Endothelial cell of umbilical vein (primary cell): ENCODE results near the gene ANKMY1. TPM values are rescaled to one million over a fixed set of nuclear protein-coding genes. Genes with fewer than 3 reads are reported as not detected.

Source experiments
- BruUV-seq: library from RNA; stranded (reverse); fragments of 400-500 nt; replicated peaks from 2 replicates; lab custom pipeline; 2021; lab: Mats Ljungman, UMichigan
- CTCF ChIA-PET: fragments of 300-600, 350-600 bp; sonication (Branson Sonifier 250); formaldehyde crosslinking; loops from one replicate; lab custom pipeline; 2021; ENCODE audit warnings: antibody characterized with exemption, inconsistent platforms; lab: Charles Lee
- POLR2A ChIA-PET: fragments of 300-600, 350-600 bp; sonication (Branson Sonifier 250); formaldehyde crosslinking; loops from one replicate; lab custom pipeline; 2021; ENCODE audit warnings: antibody characterized with exemption, inconsistent platforms; lab: Charles Lee
- DNase-seq: peaks from one replicate; pipeline ENCODE4 v3.0.0-alpha.2; 2011; ENCODE audit warnings: low read depth, low spot score
- FAIRE-seq: peaks from 2 replicates; lab custom pipeline; 2011; peaks lifted over from hg19 to GRCh38; lab: Jason Lieb, UNC
- H2AFZ ChIP-seq: 2 replicates; pipeline ENCODE4 v1.6.0; 2012; ENCODE audit warnings: low read depth, low read length, control low read depth, inconsistent platforms
- H3K27ac ChIP-seq: 2 replicates; pipeline ENCODE4 v1.5.1; 2011; ENCODE audit warnings: low read depth, mild to moderate bottlenecking, control low read depth, low read length, moderate library complexity; ENCODE audit not compliant: insufficient read depth
- H3K27me3 ChIP-seq, 2 experiments: 2 replicates each; pipeline versions ENCODE4 v1.6.0 to v1.6.1; 2011; ENCODE audit warnings: low read length in 2 of 2, mixed read lengths in 1 of 2; ENCODE audit not compliant: control insufficient read depth in 2 of 2, insufficient read depth in 2 of 2
- H3K36me3 ChIP-seq, 2 experiments: 2 replicates in 1 of 2; 3 replicates in 1 of 2; pipeline ENCODE4 v1.5.1; 2011; ENCODE audit warnings: low read length in 2 of 2, mild to moderate bottlenecking in 1 of 2, moderate library complexity in 1 of 2; ENCODE audit not compliant: control insufficient read depth in 2 of 2, insufficient read depth in 2 of 2; ENCODE audit errors: extremely low read depth in 1 of 2
- H3K4me1 ChIP-seq: 3 replicates; pipeline ENCODE4 v1.5.1; 2011; ENCODE audit warnings: mild to moderate bottlenecking, low read length; ENCODE audit not compliant: control insufficient read depth, insufficient read depth; ENCODE audit errors: extremely low read depth
- H3K4me2 ChIP-seq: 2 replicates; pipeline ENCODE4 v1.6.1; 2011; ENCODE audit warnings: low read length, control low read depth, mixed read lengths; ENCODE audit not compliant: insufficient read depth
- H3K4me3 ChIP-seq, 3 experiments: fragments of 200-600 bp in 1 of 3; sonication (generic), shearing (Covaris generic) in 1 of 3; replicated peaks in 1 of 3; 2 replicates each; pipeline ENCODE4 v1.5.1; 2011 to 2016; ENCODE audit warnings: control low read depth in 3 of 3, low read length in 3 of 3, mild to moderate bottlenecking in 2 of 3, inconsistent platforms in 1 of 3, low read depth in 1 of 3, moderate library complexity in 1 of 3; ENCODE audit not compliant: insufficient read depth in 1 of 3
- H3K79me2 ChIP-seq: 2 replicates; pipeline ENCODE4 v1.6.0; 2012; ENCODE audit warnings: low read length, inconsistent platforms; ENCODE audit not compliant: control insufficient read depth, insufficient read depth
- H3K9ac ChIP-seq: replicated peaks from 2 replicates; pipeline ENCODE3; 2011; ENCODE audit warnings: low read length, control low read depth; ENCODE audit not compliant: insufficient read depth; ENCODE audit errors: extremely low read depth
- H3K9me1 ChIP-seq: replicated peaks from 3 replicates; pipeline ENCODE4 v1.6.0; 2011; ENCODE audit warnings: mild to moderate bottlenecking, low read length; ENCODE audit not compliant: control insufficient read depth, insufficient read depth; ENCODE audit errors: extremely low read depth
- H3K9me3 ChIP-seq: replicated peaks from 2 replicates; pipeline ENCODE4 v1.5.1; 2012; ENCODE audit warnings: low read length, inconsistent platforms; ENCODE audit not compliant: control insufficient read depth, insufficient read depth
- H4K20me1 ChIP-seq: replicated peaks from 2 replicates; pipeline ENCODE3; 2011; ENCODE audit warnings: mild to moderate bottlenecking, low read length; ENCODE audit not compliant: control insufficient read depth, insufficient read depth; ENCODE audit errors: extremely low read depth
- CTCF ChIP-seq, 2 donors: IDR thresholded peaks; 1 replicate in 1 of 2; 2 replicates in 1 of 2; pipeline ENCODE4 v1.5.1; 2011; ENCODE audit warnings: low read length in 2 of 2, mild to moderate bottlenecking in 2 of 2, moderate library complexity in 2 of 2, control low read depth in 1 of 2, inconsistent platforms in 1 of 2, low read depth in 1 of 2; ENCODE audit not compliant: insufficient read depth in 1 of 2; ENCODE audit errors: extremely low read depth in 1 of 2
- FOS ChIP-seq: IDR thresholded peaks from 2 replicates; pipeline ENCODE4 v1.6.1; 2011; ENCODE audit warnings: mild to moderate bottlenecking, low read length, moderate library complexity, borderline replicate concordance; ENCODE audit not compliant: insufficient read depth
- JUN ChIP-seq: IDR thresholded peaks from 2 replicates; pipeline ENCODE4 v1.6.1; 2011; ENCODE audit warnings: borderline replicate concordance, low read depth; ENCODE audit not compliant: insufficient read length, insufficient read depth
- MAX ChIP-seq: IDR thresholded peaks from 2 replicates; pipeline ENCODE4 v1.6.1; 2011; ENCODE audit not compliant: insufficient read depth, insufficient read length
- POLR2A ChIP-seq: IDR thresholded peaks from 2 replicates; pipeline ENCODE4 v1.6.1; 2012; ENCODE audit warnings: low read depth, mild to moderate bottlenecking, control low read depth, low read length
- POLR2AphosphoS5 ChIP-seq: IDR thresholded peaks from 2 replicates; pipeline ENCODE4 v1.6.1; 2012; ENCODE audit warnings: low read depth, mild to moderate bottlenecking, control low read depth, low read length, moderate library complexity; ENCODE audit not compliant: insufficient read depth
- dilution Hi-C: fragments of 300-500 bp; cut with MboI; formaldehyde crosslinking; loops from one replicate; pipeline ENCODE4 v1.15.0; 2019; ENCODE audit warnings: low sequenced_read_pairs; ENCODE audit not compliant: extremely low pct_ligation_motif_present
- intact Hi-C: fragments of 100-400 bp; cut with micrococcal nuclease; formaldehyde crosslinking; loops from one replicate; pipeline ENCODE4 v1.10.0; 2022
- polyA plus RNA-seq, 4 experiments: library from polyadenylated mRNA; depleted of rRNA in 3 of 4; stranded (reverse) in 3 of 4; unstranded in 1 of 4; fragments of >200 nt; gene quantifications; 2 replicates each; pipeline versions ENCODE4 v1.2.1 to v1.2.3, GENCODE V29; 2011 to 2012; ENCODE audit warnings: missing spikeins in 1 of 4
- total RNA-seq: library from RNA; stranded (reverse); gene quantifications from 2 replicates; pipeline ENCODE4 v1.2.3, GENCODE V29; 2021

ANKMY1 gene
- total and polyA plus RNA-seq, 2 donors (not counting 3 experiments of a cell fraction or from before 2014, with no cell fraction given), result 9.0 to 16.0 TPM

GRCh38 chr2:240538031-240538780 lies 19.6 kb downstream of the ANKMY1 start:
- ChIA-PET POLR2A (no interaction called here), CTCF (interaction anchor here (1.8 kb wide), 1 partner anchor 24 kb away, joined by 4 read pairs; no protein-coding TSS in a partner anchor)
- Histone ChIP-seq H3K36me3 (peaks cover 0 to 2% of the 10 kb centered on the region in 2 experiments), H2AFZ (no peak overlapping the region), H3K4me3 (no peak overlapping the region), H3K9ac (no peak overlapping the region), H3K27me3 (no peaks in the 10 kb centered on the region), H3K9me3 (no peaks in the 10 kb centered on the region), H3K9me1 (no peaks in the 10 kb centered on the region), H3K4me1 (no peaks in the 10 kb centered on the region), H4K20me1 (no peaks in the 10 kb centered on the region), H3K4me2 (no peak overlapping the region), H3K79me2 (no peaks in the 10 kb centered on the region), H3K27ac (no peak overlapping the region)
- no peak for TF ChIP-seq MAX
- no peak for TF ChIP-seq POLR2A
- no peak for TF ChIP-seq CTCF (IDR thresholded peaks at IDR 0.05; ENCODE audit: extremely low read depth in 1 of 2, insufficient read depth in 1 of 2, low read depth in 1 of 2, low read length in 2 of 2)
- no peak for TF ChIP-seq FOS
- TF ChIP-seq JUN, result no peak
- TF ChIP-seq POLR2AphosphoS5, result no peak
- FAIRE-seq (no peak), DNase-seq (no peak)
- dilution Hi-C loops, result no loop called here
- no TSS peak for BruUV-seq
- intact Hi-C loops, result no loop called here
